ENCODE measurements around the gene CPB2.

DNA sequence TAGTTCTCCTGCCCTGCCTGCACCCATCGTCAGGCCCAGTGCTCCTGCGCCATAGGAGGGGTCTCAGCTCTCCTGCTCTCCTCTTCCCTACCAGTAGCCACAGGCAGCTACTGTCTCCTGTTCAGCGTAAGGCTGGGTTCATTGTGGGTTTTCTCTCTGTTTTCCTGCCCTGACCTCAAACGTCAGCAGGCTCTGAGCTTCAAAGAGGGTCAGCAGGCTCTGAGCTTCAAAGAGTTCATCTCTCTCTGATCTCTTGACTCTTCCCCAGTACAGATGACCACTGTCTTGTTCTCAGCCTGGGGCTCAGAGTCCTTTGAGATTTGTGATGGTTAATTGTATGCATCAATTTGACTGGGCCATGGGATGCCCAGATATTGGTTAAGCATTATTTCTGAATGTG is 4.6 kb upstream of the CPB2 start:
- TF ChIP-seq, protein P1, sequence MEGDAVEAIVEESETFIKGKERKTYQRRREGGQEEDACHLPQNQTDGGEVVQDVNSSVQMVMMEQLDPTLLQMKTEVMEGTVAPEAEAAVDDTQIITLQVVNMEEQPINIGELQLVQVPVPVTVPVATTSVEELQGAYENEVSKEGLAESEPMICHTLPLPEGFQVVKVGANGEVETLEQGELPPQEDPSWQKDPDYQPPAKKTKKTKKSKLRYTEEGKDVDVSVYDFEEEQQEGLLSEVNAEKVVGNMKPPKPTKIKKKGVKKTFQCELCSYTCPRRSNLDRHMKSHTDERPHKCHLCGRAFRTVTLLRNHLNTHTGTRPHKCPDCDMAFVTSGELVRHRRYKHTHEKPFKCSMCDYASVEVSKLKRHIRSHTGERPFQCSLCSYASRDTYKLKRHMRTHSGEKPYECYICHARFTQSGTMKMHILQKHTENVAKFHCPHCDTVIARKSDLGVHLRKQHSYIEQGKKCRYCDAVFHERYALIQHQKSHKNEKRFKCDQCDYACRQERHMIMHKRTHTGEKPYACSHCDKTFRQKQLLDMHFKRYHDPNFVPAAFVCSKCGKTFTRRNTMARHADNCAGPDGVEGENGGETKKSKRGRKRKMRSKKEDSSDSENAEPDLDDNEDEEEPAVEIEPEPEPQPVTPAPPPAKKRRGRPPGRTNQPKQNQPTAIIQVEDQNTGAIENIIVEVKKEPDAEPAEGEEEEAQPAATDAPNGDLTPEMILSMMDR (IDR thresholded peaks at IDR 0.05 in 4 of 5, conservative IDR thresholded peaks at IDR 0.05 in 1 of 5), result no peak
- no peak for TF ChIP-seq POLR2A (IDR thresholded peaks at IDR 0.05)
